Transverse colon (tissue), 3 donors: ENCODE data around the gene SMAP2.

Experiments
- CTCF ChIP-seq, 5 experiments: fragments of 200-600 bp in 3 of 5; fragments of 450-650 bp in 2 of 5; sonication (generic) in 3 of 5; IDR thresholded peaks; 1 replicate in 2 of 5; 2 replicates in 3 of 5; pipeline ENCODE4 v1.5.1; 2016 to 2017; ENCODE audit warnings: antibody characterized with exemption in 5 of 5, inconsistent platforms in 3 of 5, mild to moderate bottlenecking in 2 of 5, moderate library complexity in 1 of 5
- POLR2A ChIP-seq: fragments of 450-650 bp; IDR thresholded peaks from one replicate; pipeline ENCODE4 v1.6.1; 2016; ENCODE audit warnings: antibody characterized with exemption, mild to moderate bottlenecking, moderate library complexity

DNA sequence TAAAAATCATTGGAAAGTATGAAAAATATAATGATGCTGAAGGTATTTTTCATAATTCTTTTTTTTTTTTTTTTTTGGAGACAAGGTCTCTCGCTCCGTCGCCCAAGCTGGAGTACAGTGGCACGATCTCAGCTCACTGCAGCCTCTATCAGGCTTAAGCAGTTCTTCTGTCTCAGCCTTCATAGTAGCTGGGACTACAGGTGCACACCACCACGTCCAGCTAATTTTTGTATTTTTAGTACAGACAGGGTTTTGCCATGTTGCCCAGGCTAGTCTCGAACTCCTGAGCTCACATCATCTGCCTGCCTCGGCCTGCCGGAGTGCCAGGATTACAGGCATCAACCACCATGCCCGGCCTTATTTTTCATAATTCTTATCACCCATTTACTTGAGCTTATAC, 13.3 kb downstream of the SMAP2 start:
- TF ChIP-seq CTCF (IDR thresholded peaks at IDR 0.05) (no peak), POLR2A (no peak)
